Loucy (cell line): Measurements from ENCODE around the gene DNAH17.

Source experiments
- CTCF ChIP-seq: fragments of 200-600 bp; sonication (generic); conservative IDR thresholded peaks from 2 replicates; pipeline ENCODE4 v1.5.1; 2014; ENCODE audit warnings: mild to moderate bottlenecking, antibody characterized with exemption, low read length
- EZH2phosphoT487 ChIP-seq: fragments of 200-600 bp; IDR thresholded peaks from 2 replicates; pipeline ENCODE4 v1.6.1; 2018; ENCODE audit warnings: antibody characterized with exemption, mild to moderate bottlenecking, moderate library complexity, borderline replicate concordance

GRCh38 chr17:78468366-78468765 lies 108.8 kb downstream of the DNAH17 start:
- no peak for TF ChIP-seq CTCF
- no peak for TF ChIP-seq EZH2phosphoT487
